Smooth muscle cell of trachea (primary cell): ENCODE results near the gene ETFRF1. TPM values are rescaled to one million over a fixed set of nuclear protein-coding genes. Genes with fewer than 3 reads are reported as not detected.

ENCODE experiments used
- total RNA-seq: library from RNA; depleted of rRNA; stranded (reverse); fragments of >200 nt; gene quantifications from 2 replicates; pipeline ENCODE4 v1.2.1, GENCODE V29; 2014

ETFRF1 gene, protein sequence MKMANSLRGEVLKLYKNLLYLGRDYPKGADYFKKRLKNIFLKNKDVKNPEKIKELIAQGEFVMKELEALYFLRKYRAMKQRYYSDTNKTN
- 18.7 and 29.7 TPM in 2 replicates for total RNA-seq

DNA sequence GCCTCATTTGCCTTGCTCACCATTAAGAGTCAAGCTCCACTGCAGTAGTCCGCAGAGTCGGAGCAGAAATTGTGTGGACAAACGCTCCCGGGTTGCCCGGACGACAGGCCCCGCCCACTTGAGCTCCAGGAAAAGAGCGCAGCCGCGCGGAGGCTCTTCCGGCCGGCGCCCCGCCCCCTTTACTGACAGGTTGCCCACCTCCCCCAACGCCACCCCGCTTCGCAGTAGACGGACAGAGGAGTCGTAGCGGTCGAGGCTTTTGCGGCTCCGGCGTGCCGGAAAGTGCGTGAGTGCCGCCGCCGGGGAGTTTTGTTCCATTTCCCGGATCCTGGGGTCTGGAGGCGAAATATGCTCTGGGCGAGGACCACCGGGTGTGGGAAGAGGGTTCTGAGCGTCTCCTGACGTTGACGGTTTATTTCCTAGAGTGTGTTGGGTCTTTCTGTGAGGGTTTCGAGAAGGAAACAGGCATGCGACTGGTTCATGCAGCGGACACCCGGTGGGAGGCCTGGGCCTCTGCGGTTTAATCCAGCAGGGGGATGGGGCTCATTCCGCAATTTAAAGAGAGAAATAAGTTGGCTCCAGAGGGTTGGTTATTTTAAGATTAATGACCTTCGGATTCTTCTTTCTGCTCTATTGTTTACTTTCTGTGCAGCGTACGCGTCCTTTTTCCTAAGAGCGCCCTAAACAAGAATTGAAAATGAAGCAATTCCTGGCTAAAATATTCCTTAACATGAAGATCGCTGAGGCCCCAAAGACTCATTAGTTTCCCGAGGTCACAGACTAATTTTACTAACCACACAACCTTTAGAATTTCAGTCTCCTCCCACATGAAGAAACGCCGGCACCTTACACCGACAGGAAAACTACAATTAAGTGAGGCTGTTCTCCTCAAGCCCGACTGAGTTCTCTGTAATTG is at the start of gene ETFRF1, which contains the start of gene DNAI7:
TSS of gene ETFRF1 (plus strand) at position 182 of the 916 bp plus-strand sequence. CDS start 8,720 bp downstream, outside the sequence.
TSS of gene DNAI7 (minus strand) at position 105 of the 916 bp plus-strand sequence. CDS start at position 23, 82 bp downstream.

DNA sequence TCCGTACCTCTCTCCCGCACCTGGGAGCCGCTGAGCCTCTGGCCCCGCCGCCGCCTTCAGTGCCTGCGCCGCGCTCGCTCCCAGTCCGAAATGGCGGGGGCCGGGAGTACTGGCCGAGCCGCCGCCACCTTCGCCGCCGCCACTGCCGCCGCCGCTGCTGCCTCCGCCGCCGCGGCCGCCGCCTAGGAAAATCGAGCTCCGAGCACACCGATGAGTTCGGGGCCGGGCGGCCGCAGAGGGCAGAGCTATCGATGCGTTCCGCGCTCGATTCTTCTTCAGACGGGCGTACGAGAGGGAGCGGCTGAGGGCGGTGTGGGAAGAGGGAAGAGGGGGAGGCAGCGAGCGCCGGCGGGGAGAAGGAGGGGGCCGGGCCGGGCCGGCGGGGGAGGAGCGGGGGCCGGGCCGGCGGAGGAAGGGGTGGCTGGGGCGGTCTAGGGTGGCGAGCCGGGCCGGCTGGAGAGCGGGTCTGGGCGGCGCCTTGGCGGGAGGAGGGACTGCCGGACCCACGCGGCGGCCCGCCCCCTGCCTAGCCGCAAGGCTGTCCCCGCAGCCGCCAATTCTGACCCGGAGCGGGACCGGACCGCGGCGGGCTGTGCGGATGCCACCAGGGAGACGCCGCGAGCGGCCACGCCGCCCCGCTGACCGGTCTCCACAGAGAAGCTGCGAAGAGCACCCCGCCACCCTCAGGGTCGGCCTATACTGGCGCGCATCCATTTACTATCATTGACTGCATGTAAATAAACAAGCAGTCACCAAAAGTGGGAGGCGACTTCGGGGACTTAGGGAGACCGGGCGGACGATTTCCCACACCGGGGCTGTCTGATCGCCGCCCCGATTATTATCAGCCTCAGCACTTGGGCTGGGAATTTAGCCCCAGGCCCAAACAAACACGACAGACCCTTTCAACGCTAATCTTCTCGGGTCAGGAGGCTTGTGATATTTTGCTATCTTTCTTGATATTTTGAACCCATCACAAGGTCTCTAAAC is 56.0 kb downstream of the ETFRF1 start, which contains the start of gene KRAS:
TSS of gene KRAS (minus strand) at position 186 of the 987 bp plus-strand sequence.

Other genes with a start within 250 kb of the ETFRF1 start
- 217 and 250 TPM in 2 replicates for gene BCAT1, start 246.1 kb upstream of the ETFRF1 start, total RNA-seq
- gene DNAI7, start 77 bp upstream of the ETFRF1 start, total RNA-seq: 0.17 and 0.29 TPM in 2 replicates
- gene KRAS, start 55.7 kb downstream of the ETFRF1 start, total RNA-seq: 9.4 and 15.1 TPM in 2 replicates